Activated CD8-positive, alpha-beta memory T cell treated with anti-CD3 and anti-CD28 coated beads for 36 hours (primary cell): ENCODE data around the gene MYOC. TPM values are rescaled to one million over a fixed set of nuclear protein-coding genes. Genes with fewer than 3 reads are reported as not detected.

Source experiments
- total RNA-seq, 2 experiments: library from RNA; stranded (reverse); gene quantifications; one replicate each; pipeline ENCODE4 v1.2.3, GENCODE V29; 2021

The MYOC gene
- total RNA-seq, 2 experiments from 2014 or later: not detected

Other genes starting within 250 kb of the MYOC start
- gene PRRC2C, start 167.2 kb downstream of the MYOC start, total RNA-seq: 100 to 1,000 TPM; 255 to 257 TPM
- gene MYOCOS, start 30.4 kb downstream of the MYOC start, total RNA-seq: not detected
- gene VAMP4, start 89.4 kb upstream of the MYOC start, total RNA-seq: 1 to 10 TPM; 5.8 to 7.0 TPM
- gene METTL13, start 129.0 kb upstream of the MYOC start, total RNA-seq: 10 to 100 TPM; 59.7 to 66.0 TPM
- gene DNM3, start 188.8 kb upstream of the MYOC start, total RNA-seq: under 1 TPM; 0.57 to 0.78 TPM